NCI-H748 treated with DMSO at 0.1 percent for 48 hours (cell line): ENCODE measurements around the gene ZC3HAV1L.
"Not testable (repeated sequence)": the region's sequence is repeated elsewhere in the genome, so short reads cannot be mapped to it uniquely, and the experiment has no call there.

Experiments
- DNase-seq: peaks from one replicate; lab custom pipeline; 2025; lab: John Stamatoyannopoulos, UW

ZC3HAV1L gene

GRCh38 chr7:139035586-139036353 is at the start of gene ZC3HAV1L:
TSS of gene ZC3HAV1L (minus strand) at chr7:139036042. CDS start at chr7:139036017, 25 bp downstream.
- DNase-seq: peak; percentile 52

DNA sequence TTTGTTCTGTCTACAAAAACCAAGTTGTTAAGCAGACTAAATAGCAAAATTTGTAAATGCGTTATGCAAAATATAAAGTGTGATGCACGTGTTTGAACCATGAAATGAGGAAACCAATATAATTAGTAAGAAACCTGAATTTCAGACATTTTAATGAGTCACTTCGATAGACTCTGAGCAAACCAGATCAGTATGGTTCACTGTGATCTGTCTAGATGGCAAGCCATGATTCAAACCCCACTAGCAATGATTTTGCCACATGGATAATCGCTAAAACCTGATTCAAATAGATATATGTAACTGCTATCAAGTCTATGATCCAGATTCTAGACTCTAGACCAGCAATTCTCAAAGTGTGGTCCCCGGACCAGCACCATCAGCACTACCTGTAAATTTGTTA is 48.9 kb upstream of the ZC3HAV1L start:
- DNase-seq: no peak

- no peak for DNase-seq
These were observed 45.7 kb upstream of the ZC3HAV1L start for GRCh38 chr7:139081584-139081983.

DNA sequence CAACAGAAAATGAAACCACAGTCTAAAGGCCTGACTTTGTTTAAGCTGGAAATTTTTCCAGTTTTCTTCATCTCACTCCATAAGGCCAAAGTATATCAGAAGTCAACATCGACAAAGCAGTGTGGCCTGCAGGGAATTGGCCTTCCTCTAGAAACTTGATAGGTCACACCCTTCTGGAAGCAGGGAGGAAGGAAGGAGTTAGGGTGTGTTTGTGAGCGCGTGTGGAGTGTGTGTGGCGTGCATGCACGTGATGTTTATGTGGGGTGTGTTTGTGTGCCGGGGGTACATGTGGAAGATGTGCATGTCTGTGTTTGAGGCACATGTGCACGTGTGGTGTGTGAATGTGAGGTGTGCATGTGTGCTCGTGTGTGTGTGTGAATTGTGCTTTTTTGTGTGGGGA is 45.1 kb upstream of the ZC3HAV1L start:
- DNase-seq: no peak

DNA sequence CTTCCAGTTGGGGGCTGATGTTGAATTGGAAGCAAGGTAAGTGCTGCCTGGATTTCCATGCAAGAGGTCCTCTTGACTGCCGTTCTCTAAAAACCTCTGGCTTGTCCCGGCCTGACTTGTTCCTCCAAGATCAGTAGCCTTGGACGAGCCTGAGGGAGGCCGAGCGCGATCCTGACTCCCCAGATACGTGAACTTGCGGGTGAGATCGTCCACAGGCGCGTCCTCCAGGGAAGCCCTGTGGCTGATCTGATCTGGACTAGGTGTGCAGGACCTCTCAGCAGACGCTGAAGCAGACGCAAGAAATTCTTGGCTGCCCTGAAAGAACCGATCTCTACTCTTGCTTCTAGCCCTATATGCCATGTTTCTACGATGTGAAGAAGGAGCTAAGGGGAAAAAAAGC is 44.0 kb upstream of the ZC3HAV1L start:
- DNase-seq: no peak

GRCh38 chr7:139078911-139079310 is 43.1 kb upstream of the ZC3HAV1L start:
- no peak for DNase-seq

DNA sequence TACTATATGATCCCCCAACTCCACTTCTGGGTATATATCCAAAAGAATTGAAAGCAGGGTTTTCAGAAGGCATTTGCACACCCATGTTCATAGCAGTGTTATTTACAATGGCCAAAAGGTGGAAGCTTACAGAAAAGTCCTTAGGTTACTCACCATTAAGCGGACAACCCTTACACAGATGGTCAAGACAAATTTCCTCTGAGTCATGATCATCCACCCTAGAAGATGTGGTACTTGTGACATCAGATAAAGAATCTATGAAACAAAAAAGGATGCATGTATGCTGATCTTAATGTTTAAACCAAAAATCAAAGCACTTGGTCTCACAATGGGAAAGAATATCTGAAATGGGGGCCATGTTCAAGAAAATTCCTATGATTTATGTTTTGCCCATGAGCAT is 42.6 kb upstream of the ZC3HAV1L start:
- no peak for DNase-seq

GRCh38 chr7:139077706-139078105 is 41.9 kb upstream of the ZC3HAV1L start:
- DNase-seq: not testable (repeated sequence)

DNA sequence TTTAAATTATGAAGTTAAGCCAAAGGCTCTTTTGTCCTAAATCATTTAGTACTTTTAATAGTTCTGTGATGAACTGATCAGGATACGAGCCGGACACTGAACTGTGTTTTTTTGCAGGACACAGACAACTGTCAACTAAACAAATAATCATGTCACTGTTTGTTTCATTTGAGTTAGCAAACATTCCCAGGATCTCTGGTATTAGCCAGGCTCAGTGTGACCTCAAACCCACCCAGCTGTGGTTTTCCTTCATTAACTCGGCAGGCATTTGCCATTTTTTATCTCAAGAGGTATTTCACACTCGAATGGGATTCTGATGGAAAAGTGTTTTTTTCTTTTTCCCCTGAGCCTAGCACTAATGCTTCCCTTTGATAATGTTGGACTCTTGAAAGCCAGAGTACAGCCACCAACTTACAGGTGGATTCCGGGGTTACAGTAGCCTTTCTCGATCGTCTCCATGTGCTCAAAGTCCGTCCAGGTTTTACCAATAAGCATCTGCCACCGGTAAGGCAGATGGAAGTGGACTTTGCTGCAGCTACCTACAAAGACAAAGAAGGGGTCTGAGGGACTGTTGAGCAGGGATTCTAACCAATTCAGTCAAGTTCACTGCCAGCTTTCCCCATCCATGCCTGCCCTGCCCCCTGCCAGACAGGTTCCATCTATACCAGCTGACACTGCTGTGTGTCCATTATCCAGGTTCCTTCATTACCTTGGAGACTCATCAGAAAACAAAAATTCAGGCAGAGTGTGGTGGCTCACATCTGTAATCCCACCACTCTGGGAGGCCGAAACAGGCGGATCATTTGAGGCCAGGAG is 40.2 kb upstream of the ZC3HAV1L start:
- no peak for DNase-seq

DNA sequence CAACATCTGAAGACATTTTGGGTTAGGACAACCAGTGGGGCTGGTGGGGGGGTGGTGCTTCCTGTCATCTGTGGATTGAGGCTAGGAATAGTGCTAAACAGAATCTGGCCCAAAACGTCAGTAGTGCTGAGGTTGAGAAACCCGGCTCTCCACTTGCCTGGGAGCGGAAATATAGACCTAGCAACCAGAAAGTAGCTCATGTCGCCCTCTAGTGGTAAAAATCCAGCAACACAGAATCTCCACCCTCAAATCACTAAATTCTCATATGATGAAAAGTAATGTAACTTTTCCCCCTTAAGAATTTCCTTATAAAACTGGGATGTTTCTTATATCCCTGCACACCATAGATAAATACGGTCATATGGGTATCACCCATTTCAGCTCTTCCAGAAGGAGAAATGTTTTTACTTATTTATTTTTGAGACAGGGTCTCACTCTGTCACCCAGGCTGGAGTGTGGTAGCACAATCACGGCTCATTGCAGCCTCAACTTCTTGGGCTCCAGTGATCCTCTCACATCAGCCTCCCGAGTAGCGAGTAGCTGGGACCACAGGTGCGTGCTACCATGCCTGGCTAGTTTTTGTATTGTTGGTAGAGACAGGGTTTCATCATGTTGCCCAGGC is 39.3 kb upstream of the ZC3HAV1L start:
- peak; percentile 81 for DNase-seq

DNA sequence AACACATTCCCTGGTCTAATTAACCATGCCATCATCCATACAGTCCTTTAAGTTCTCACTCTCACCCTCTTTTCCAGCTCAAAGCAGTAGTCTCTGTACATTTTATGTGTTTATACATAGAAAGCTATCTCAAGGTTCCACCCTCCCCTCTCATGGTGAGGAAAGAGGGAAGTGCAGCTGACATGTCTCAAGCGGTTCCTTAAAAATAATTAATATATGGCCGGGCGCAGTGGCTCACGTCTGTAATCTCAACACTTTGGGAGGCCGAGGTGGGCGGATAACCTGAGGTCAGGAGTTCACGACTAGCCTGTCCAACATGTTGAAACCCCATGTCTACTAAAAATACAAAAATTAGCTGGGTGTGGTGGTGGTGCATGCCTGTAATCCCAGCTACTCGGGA is 37.0 kb upstream of the ZC3HAV1L start:
- no peak for DNase-seq

DNA sequence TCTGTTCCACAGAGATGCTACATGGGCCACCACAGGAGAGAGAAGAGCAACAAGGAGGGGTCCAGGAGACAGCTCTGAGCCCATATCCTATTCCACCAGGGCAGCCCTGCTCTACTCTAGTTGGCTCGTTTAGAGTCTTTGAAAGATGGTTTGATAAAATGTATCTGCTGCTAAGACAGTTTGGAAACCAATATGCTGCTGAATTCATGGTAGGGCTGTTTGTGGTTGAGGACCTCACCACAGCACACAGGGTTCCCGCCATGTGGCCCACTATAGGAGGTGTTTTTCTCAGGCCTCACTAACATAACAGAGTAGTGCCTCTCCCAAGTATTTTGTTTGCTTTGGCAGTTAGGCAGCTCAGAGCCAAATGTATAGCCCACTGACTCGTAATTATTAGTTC is 35.8 kb upstream of the ZC3HAV1L start:
- DNase-seq: no peak

DNA sequence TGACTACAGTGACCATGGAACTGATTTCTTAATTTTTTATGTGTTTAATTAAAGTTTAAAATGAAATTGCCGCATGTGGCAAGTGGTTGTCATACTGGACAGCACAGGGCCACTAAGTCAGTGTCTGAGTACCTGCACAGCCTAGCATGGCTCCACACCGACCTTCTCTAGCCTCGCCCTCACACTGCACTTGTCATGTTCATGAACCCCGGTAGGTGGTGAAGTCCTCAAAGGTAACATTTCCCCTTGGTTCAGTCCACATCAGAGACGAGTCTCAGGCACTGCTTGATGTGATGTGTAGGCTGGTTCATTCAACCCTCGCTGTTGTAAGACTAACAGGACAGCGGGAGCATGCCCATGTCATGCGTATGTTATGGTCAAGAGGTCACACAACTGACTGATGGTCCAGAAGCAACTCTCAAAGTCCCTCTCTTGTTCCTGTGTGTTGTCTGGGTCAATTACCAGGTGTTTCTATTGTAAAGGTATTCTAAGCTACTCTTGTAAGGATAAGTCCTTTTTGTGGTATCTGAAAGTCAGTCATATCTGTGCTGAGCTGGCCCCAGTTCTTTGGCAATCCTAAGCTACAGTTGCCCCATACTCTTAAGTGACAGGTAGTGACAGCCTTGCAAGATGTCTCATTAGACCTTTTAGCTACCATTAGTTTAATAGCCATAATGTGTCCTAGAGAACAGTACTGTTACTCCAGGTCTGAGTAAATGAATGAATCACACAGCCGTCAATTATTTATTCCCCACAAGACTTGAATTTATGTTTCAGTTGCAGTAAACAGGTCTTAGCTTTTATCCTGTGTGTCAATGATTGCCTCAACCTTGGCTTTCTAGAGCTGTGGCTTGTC is 32.9 kb upstream of the ZC3HAV1L start:
- no peak for DNase-seq

DNA sequence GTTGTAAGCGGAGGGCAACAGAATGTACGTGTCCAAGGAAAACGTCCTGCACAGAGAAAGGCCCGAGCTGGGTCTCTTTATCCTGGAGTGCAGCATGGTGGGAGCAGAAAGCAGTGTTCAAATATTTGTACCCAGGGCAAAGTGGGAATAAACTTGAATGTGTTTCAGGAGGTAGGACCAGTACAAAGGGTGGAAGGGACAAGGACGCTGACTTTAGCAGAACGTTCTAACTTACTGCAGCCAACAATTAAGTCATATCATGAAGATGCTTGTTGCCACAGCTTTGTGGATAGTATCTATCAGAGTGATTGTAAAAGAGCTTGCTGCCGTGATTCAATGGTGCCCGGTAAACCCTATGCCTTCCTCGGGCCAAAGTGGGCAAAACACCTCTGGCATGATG is 30.5 kb upstream of the ZC3HAV1L start:
- DNase-seq: no peak

DNA sequence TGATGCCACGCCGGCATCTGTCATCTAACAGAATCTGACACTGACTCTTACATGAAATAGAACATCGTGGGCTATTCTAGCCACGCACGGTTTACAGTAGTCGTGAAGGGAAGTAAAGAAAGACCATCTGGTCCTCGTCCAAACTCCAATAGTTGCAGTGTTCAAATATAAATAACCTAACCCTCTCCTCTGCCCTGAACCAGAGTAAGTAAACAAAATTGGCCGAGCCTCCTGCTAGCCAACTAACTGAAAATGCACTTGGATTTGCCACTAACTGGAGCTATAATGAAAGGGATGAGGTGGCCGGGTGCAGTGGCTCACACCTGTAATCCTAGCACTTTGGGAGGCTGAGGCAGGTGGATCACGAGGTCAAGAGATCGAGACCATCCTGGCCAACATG is 29.5 kb upstream of the ZC3HAV1L start:
- DNase-seq: no peak

GRCh38 chr7:139061416-139061815 is 25.6 kb upstream of the ZC3HAV1L start:
- no peak for DNase-seq

GRCh38 chr7:139060695-139061237 is 24.9 kb upstream of the ZC3HAV1L start:
- no peak for DNase-seq

- no peak for DNase-seq
These were observed 24.1 kb upstream of the ZC3HAV1L start for GRCh38 chr7:139059905-139060304.

DNA sequence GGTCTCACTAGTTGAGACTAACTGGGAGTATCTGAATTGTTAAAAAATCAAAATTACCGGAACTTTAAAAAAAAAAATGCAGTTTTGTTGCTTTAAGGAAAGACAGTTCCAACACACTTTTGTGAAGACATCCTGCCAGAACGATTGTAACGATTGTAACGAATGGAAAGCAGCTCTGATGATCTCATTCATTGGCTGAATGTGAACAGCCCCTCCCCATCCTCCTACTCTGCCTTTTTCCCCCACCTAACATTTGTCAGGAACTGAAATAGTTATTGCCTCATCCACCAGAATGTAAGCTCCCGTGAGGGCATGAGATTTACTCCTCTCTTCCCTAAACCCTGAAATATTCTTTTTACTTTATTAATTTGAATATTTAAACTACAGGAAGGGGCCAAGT is 23.1 kb upstream of the ZC3HAV1L start:
- no peak for DNase-seq

DNA sequence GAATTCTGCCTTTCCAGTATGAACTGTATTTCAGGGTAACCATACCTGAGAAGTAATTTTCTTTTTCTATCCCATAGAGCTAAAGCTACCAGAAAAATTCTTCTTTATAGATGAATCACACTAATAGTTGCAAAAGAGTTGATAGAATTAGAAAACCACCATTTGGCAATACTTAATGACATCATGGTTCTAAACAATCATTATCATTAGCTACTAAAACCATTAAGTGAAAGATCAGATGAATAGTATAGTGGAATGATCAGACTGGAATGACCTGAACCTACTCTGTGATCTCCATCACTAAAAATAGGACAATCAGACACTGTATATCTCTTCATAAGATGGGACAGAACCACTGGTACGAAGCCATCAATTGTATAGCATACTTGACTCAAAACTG is 19.8 kb upstream of the ZC3HAV1L start:
- DNase-seq: no peak

DNA sequence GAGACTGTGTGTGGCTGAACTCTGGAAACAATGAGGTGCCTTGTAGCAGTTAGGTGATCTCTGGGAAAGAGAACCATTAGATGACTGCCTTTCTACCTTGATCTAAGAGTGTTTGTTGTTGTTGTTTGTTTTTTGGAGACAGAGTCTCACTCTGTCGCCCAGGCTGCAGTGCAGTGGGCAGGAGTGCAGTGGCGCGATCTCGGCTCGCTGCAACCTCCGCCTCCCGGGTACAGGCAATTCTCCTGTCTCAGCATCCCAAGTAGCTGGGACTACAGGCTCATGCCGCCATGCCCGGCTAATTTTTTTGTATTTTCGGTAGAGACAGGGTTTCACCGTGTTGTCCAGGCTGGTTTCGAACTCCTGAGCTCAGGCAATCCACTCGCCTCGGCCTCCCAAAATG is 18.8 kb upstream of the ZC3HAV1L start:
- not testable (repeated sequence) for DNase-seq

GRCh38 chr7:139054101-139054500 is 18.3 kb upstream of the ZC3HAV1L start:
- no peak for DNase-seq
